ENCODE data around the gene PACSIN2.

Gene PACSIN2

DNA sequence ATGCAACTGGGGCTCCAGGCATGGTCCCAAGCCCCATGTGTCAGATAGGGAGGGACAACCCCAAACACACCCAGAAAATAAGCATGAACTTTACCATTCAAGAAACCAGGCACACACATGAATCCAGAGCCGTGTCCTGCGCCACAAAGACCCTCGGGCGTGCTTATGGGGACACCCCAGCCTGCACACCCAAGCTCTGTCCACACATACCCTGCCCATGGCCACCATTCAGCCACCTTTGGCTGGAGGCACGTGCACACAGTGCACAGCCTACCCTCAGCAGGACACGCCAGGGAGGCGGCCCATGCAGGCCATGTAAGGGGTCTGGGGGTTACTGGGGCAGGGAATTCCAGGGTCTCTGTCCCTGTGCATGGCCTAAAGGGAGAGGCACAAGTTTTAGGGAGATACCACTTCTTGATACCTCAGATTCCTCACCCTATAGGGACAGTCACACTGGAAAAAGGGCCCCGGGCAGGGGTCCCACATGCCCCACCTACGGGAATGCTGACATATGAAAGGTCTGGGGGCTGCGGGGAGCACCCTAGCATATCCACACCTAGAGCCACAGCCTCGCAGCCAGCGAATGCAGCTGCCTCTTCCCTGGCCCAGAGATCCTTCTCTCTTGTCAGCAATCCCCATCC, 20.6 kb downstream of the PACSIN2 start:
- no peak for TF ChIP-seq CTCF (IDR thresholded peaks at IDR 0.05)

DNA sequence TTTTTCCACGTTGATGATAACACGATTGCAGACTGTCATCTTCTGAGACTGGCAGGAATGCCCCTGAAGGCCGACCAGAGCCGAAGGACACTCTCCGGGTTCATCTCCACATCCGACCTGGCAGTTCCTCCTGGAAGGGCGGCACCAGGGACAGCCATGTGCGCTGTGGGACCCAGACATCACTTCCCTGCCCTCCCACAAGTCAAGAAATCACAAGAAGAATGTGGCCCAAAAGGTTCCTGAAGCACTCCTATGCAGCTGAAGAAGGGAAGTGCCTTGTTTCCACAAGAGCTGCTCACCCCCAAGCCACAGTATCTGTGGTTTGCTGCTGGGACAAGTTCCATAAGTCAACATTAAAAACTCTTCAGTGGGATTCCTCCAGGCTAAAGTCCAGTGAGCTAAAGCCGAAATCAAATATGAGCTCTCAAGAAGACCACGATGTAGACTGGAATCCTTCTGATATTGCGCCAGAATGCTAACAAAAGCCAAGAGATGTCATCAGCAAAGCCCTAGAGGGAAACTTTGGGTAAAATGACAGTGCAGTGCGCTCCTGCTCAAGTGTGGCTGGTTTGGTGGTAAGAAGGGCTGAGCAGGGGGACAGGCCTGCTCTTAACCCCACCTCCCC, 21.2 kb downstream of the PACSIN2 start:
- no peak for TF ChIP-seq CTCF (IDR thresholded peaks at IDR 0.05)

DNA sequence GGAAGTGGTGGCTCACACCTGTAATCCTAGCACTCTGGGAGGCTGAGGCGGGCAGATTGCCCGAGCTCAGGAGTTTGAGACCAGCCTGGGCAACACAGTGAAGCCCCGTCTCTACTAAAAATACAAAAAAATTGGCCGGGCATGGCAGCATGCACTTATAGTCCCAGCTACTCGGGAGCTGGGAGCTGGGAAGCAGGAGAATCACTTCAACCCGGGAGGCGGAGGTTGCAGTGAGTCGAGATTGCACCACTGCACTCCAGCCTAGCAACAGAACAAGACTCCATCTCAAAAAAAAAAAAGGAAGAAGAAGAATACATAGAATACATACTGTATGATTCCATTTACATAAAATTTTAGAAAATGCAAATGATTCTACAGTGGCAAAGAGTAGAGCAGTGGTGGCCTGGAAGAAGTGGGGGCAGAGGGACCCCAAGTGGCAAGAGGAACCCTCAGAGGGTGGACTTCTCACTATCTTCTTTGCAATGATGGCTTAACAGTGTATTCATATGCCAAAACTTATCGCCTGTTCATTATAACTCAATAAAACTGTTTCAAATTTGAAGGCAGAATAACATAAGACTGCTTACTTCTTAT, 22.0 kb downstream of the PACSIN2 start:
- TF ChIP-seq CTCF (IDR thresholded peaks at IDR 0.05), result no peak

DNA sequence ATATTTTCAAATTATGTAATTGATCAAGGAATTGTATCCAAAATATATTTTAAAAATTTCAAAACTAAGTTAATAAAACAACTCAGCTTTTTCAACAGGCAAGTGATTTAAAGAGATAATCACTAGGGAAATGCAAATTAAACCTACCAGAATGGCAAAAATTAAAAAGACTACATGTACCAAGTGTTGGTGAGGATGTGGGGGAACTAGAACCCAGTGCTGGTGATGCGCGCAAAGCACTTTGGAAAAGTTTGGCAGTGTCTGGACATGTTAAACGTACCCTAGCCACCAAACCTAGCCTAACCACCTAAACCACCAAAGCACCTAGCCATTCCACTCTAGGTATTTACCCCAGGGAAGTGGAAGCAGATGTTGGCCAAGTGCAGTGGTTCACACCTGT, 22.9 kb downstream of the PACSIN2 start:
- TF ChIP-seq CTCF (IDR thresholded peaks at IDR 0.05), result no peak

DNA sequence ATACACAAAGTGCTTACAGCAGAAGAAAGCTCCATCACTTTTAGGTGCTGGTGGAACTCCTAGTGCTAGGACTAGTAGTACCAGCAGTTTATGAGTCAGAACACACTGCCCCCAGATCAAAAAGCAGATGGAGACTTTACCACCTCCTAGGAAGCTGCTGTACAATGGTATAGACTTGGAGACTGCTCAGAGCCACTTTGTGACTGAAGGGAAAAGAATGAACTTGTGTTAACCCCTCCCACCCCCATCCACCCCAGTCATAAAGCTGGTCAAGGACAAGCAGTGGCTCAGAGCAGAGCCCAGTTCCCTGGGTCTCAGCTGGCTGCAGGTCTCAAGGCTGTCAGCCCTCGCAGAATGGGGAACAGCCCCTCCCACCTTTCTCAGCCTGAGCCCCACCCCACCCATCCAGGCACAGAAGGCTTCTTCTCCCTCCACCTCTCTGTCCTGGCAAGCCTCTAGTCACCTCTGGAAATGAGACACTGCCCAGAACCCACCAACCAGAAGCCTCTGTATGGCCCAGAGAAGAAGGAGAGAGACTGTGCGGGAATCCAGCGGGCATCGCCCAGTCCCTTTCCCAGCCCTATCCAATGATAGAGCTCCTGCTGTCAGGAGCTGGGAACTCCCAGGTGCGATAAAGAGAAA, 23.8 kb downstream of the PACSIN2 start:
- no peak for TF ChIP-seq CTCF (IDR thresholded peaks at IDR 0.05)

DNA sequence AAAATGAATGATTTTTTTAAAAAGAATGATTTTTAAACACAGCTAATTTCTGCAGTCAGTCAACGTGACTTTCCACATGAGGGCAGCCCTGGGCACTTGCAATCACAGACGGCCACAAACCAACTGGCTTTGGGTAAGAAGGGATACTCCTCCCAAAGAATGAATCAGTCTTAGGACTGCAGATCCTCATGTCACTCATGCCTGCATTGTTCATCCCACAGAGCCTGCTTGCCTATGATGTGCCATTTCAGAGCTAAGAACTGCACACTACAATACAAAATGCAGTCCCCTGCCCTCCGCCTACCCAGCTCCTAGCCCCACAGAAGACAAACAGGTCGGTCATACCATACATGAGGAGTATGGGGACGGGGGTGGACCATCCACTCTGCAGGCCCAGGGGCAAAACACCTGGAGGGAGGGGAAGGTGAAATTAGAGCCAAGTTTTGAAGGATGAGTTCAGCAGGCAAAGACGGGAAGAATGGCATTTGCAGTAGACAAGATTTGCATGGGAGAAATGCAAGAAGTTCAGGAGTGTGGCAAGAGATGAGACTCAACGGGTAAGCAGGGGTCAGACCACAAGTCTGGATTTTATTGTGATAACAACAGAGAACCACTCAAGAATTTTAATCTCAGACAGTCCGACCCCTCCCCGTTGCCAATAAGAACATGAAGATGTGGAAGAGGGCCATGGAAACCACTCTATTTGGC, 24.7 kb downstream of the PACSIN2 start:
- TF ChIP-seq CTCF (IDR thresholded peaks at IDR 0.05), result no peak

DNA sequence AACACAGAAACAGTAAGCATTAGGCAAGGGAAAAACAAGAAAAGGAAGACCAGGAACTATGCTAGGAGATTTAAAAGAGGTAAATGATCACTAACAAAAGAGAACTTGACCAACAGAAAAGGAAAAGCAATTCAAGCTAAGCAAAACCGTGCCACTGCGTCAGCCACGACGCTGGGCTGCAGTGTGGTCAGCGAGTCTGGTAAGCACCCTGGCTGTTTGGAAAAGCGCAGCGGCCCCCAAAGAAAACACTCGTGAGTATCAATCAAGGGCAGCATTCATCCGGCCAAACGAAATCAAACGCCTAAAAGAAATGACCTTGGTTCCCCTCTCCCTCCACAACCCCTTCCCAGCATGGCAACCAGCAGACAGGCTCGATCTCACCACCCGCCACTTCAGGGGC, 28.8 kb downstream of the PACSIN2 start:
- TF ChIP-seq CTCF (IDR thresholded peaks at IDR 0.05), result no peak

Data from LNCAP (cell line).